HEK293T (cell line): ENCODE results near the gene CABLES2.

Experiments
- CTCF ChIA-PET: fragments of 350-600 bp; formaldehyde crosslinking; extraction: SDS; loops from one replicate; lab custom pipeline; 2021; ENCODE audit warnings: antibody characterized with exemption, inconsistent platforms; lab: Yijun Ruan, JAX
- POLR2A ChIA-PET: fragments of 350-600 bp; formaldehyde crosslinking; extraction: SDS; loops from one replicate; lab custom pipeline; 2020; ENCODE audit warnings: antibody characterized with exemption, inconsistent platforms; lab: Yijun Ruan, JAX
- DNase-seq: peaks from one replicate; pipeline ENCODE4 v3.0.0; 2012; ENCODE audit warnings: mixed read lengths; ENCODE audit errors: extremely low spot score
- ARNT ChIP-seq: fragments of 450-650 bp; IDR thresholded peaks from 2 replicates; pipeline ENCODE4 v1.6.1; 2017; ENCODE audit warnings: mild to moderate bottlenecking
- BHLHE40 ChIP-seq: fragments of 450-650 bp; IDR thresholded peaks from 2 replicates; pipeline ENCODE4 v1.6.1; 2016; ENCODE audit warnings: mild to moderate bottlenecking, moderate library complexity, borderline replicate concordance
- CTBP1 ChIP-seq: fragments of 450-650 bp; IDR thresholded peaks from 2 replicates; pipeline ENCODE4 v1.6.1; 2016; ENCODE audit warnings: borderline replicate concordance
- ELF4 ChIP-seq: fragments of 450-650 bp; IDR thresholded peaks from 2 replicates; pipeline ENCODE4 v1.6.1; 2017; ENCODE audit warnings: antibody characterized with exemption
- FOXA1 ChIP-seq: fragments of 450-650 bp; IDR thresholded peaks from 2 replicates; pipeline ENCODE4 v1.6.1; 2016; ENCODE audit warnings: mild to moderate bottlenecking
- FOXK2 ChIP-seq: fragments of 450-650 bp; IDR thresholded peaks from 2 replicates; pipeline ENCODE4 v1.6.1; 2016; ENCODE audit warnings: mild to moderate bottlenecking
- FOXM1 ChIP-seq: fragments of 450-650 bp; IDR thresholded peaks from 2 replicates; pipeline ENCODE4 v1.6.1; 2017; ENCODE audit warnings: mild to moderate bottlenecking, borderline replicate concordance
- HDGF ChIP-seq: fragments of 450-650 bp; IDR thresholded peaks from 2 replicates; pipeline ENCODE4 v1.6.1; 2017; ENCODE audit warnings: antibody characterized with exemption, borderline replicate concordance
- L3MBTL2 ChIP-seq: fragments of 450-650 bp; conservative IDR thresholded peaks from 2 replicates; pipeline ENCODE4 v1.6.1; 2016; ENCODE audit warnings: mild to moderate bottlenecking
- LEF1 ChIP-seq: fragments of 450-650 bp; IDR thresholded peaks from 2 replicates; pipeline ENCODE4 v1.6.1; 2017; ENCODE audit warnings: mild to moderate bottlenecking, borderline replicate concordance
- NFRKB ChIP-seq: fragments of 450-650 bp; IDR thresholded peaks from 2 replicates; pipeline ENCODE4 v1.6.1; 2016; ENCODE audit warnings: mild to moderate bottlenecking, moderate library complexity
- PKNOX1 ChIP-seq: fragments of 450-650 bp; IDR thresholded peaks from 2 replicates; pipeline ENCODE4 v1.6.1; 2016
- SP1 ChIP-seq: fragments of 450-650 bp; IDR thresholded peaks from 2 replicates; pipeline ENCODE4 v1.6.1; 2017
- SUZ12 ChIP-seq: fragments of 450-650 bp; IDR thresholded peaks from 2 replicates; pipeline ENCODE4 v1.6.1; 2016; ENCODE audit warnings: mild to moderate bottlenecking
- TARDBP ChIP-seq: fragments of 450-650 bp; IDR thresholded peaks from 2 replicates; pipeline ENCODE4 v1.6.1; 2016
- ZNF384 ChIP-seq: fragments of 450-650 bp; IDR thresholded peaks from 2 replicates; pipeline ENCODE4 v1.6.1; 2016

Gene CABLES2

GRCh38 chr20:62445553-62446340 is 38.7 kb upstream of the CABLES2 start:
- TF ChIP-seq CTBP1, result no peak
- TF ChIP-seq SUZ12, result no peak
- TF ChIP-seq HDGF, result no peak
- no peak for TF ChIP-seq TARDBP
- no peak for TF ChIP-seq FOXK2
- no peak for TF ChIP-seq BHLHE40
- TF ChIP-seq L3MBTL2, result no peak
- TF ChIP-seq LEF1, result no peak
- TF ChIP-seq ZNF384, result no peak
- TF ChIP-seq PKNOX1, result no peak
- no peak for TF ChIP-seq ARNT
- no peak for TF ChIP-seq FOXA1
- no peak for TF ChIP-seq ELF4
- no peak for TF ChIP-seq SP1
- no peak for DNase-seq
- ChIA-PET POLR2A (no interaction called here), CTCF (no interaction called here)

GRCh38 chr20:62444286-62444685 is 37.2 kb upstream of the CABLES2 start:
- CTCF ChIA-PET, result no interaction called here
- POLR2A ChIA-PET, result no interaction called here
- TF ChIP-seq SP1, result no peak
- no peak for TF ChIP-seq PKNOX1
- TF ChIP-seq FOXA1, result no peak
- no peak for TF ChIP-seq FOXM1
- TF ChIP-seq ZNF384, result no peak
- TF ChIP-seq L3MBTL2, result no peak
- no peak for TF ChIP-seq HDGF
- TF ChIP-seq CTBP1, result no peak
- no peak for TF ChIP-seq FOXK2
- TF ChIP-seq ELF4, result no peak
- no peak for TF ChIP-seq ARNT
- TF ChIP-seq TARDBP, result no peak
- DNase-seq, result no peak

GRCh38 chr20:62441987-62442539 is 35.0 kb upstream of the CABLES2 start:
- no peak for TF ChIP-seq ARNT
- no peak for TF ChIP-seq TARDBP
- no peak for TF ChIP-seq HDGF
- no peak for TF ChIP-seq PKNOX1
- no peak for TF ChIP-seq BHLHE40
- TF ChIP-seq ZNF384, result no peak
- no peak for TF ChIP-seq ELF4
- TF ChIP-seq FOXK2, result no peak
- TF ChIP-seq SP1, result no peak
- TF ChIP-seq NFRKB, result no peak
- TF ChIP-seq FOXA1, result no peak
- TF ChIP-seq CTBP1, result no peak
- no peak for TF ChIP-seq LEF1
- TF ChIP-seq SUZ12, result no peak
- no peak for TF ChIP-seq L3MBTL2
- TF ChIP-seq FOXM1, result no peak
- POLR2A ChIA-PET, result no interaction called here
- CTCF ChIA-PET, result no interaction called here
- no peak for DNase-seq

- CTCF ChIA-PET, result no interaction called here
- no peak for DNase-seq
- POLR2A ChIA-PET, result no interaction called here
- TF ChIP-seq NFRKB (no peak), L3MBTL2 (no peak), ZNF384 (no peak), SUZ12 (no peak), PKNOX1 (no peak), SP1 (no peak), HDGF (no peak), FOXM1 (no peak), BHLHE40 (no peak), LEF1 (no peak), CTBP1 (no peak), TARDBP (no peak), FOXA1 (no peak)
These were observed 32.1 kb upstream of the CABLES2 start for GRCh38 chr20:62439218-62439617.

GRCh38 chr20:62437927-62438326 is 30.8 kb upstream of the CABLES2 start:
- TF ChIP-seq LEF1, result no peak
- TF ChIP-seq ARNT, result no peak
- no peak for TF ChIP-seq SUZ12
- no peak for TF ChIP-seq SP1
- no peak for TF ChIP-seq PKNOX1
- no peak for TF ChIP-seq NFRKB
- no peak for TF ChIP-seq FOXK2
- no peak for TF ChIP-seq L3MBTL2
- no peak for TF ChIP-seq FOXA1
- no peak for TF ChIP-seq ZNF384
- no peak for TF ChIP-seq TARDBP
- no peak for DNase-seq
- ChIA-PET POLR2A (no interaction called here), CTCF (no interaction called here)
